GM21515 (cell line): ENCODE results near the gene HMCN1.
A peak's percentile ranks its signal among the peaks of the same experiment; 100 is the strongest.
"Not testable (repeated sequence)": the region's sequence is repeated elsewhere in the genome, so short reads cannot be mapped to it uniquely, and the experiment has no call there.

Experiments
- ATAC-seq: cut with Tn5 transposase; IDR thresholded peaks from one replicate; pipeline ENCODE4 v1.9.1; 2021; ENCODE audit not compliant: unreplicated experiment

The HMCN1 gene

DNA sequence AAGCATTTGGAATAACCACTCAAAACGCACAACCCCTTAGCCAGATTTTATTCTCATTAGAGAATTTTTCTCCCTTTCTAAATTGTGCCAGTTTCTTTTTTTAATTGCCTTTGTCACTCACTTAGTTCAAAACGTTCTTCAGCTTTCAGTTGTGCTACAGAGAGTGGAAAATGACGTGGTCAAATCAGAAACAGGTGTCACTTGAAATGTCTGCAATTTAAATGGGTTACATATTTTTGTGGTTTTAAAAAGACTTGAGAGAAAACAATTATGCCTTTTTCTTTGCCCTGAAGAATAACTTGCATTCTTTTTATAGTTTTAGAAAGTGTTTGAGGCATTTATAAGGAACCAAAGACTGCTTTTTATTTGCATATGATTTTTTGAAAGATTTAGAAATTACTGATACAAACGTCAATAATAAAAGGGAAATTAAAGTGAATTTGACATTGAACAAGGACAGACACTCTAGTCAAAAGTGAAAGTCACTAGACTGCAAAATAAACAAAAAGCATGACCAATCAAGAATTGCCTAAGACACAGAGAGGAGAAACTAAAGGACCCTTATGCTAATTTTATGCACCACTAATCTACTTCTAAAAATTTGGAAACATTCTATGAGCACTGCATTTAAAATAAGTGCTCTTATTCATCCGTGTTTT lies 449.9 kb downstream of the HMCN1 start:
- peak; percentile 54 for ATAC-seq

DNA sequence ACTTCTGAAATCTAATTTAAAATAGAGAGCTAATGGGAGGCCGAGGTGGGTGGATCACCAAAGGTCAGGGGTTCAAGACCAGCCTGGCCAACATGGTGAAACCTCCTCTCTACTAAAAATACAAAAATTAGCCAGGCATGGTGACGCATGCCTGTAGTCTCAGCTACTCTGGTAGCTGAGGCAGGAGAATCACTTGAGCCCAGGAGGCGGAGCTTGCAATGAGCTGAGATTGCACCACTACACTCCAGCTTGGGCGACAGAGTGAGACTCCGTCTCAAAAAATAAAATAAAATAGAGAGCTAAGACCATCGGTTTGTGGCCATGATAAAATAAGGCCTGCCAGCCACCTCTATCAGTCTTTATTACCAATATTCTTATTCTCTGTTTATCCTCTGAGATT lies 452.1 kb downstream of the HMCN1 start:
- ATAC-seq = not testable (repeated sequence)

DNA sequence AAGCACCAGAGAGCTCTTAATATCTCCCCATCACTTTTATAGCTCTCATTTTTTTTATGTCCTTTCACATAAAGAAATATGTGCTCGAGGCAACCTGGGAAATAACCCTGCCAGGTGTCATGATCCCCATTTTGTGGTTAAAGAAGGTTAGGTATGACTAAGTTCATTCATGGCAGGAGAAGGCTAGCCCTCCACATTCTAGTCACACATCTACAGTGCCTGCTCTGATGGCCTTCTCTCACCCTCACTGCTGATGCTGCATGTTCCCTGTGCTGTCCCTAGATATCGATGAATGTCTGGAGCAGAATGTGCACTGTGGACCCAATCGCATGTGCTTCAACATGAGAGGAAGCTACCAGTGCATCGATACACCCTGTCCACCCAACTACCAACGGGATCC lies 453.4 kb downstream of the HMCN1 start:
- no peak for ATAC-seq

DNA sequence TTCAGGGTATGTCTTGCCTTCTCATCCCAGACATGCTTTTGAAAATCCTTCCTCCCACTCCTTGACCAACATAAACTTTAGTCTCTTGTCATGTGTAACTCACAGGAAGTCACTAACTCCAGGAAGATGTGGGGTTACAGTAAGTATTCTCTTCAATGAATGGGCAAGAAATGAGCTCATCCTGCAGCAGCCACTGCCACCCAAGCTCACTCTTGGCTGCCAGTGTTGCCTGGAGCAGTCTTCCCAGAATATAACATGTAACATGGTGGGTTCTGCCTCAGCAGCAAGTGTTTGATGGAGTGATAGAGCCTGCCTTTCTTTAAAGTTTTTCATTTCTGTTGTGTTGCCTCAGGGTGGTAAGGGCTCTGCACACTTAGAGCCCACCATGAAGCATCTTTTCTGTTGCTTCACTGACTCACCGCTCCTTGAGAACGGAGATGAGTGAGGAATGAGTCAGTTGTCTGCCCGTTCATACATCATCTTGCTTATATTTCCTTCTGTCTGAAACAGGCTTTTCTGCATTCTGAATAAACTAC lies 453.9 kb downstream of the HMCN1 start:
- ATAC-seq = no peak

DNA sequence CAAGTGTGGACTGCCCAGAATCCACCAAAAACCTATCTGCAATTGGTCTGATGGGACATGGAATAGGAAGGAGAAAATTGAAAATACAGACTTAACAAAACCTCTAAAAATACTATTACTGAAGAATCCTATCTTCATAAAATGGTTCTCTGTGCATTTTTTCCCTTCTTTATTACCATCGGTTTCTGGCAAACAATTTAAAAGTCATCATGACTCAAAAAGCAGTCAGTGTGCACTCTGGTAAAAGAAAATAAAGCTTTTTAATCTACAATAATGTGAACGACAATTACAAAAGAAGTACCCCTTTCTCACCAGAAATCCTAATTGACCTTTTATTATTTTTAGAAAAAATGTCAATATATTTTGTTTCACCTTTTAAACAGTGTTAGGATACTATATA lies 454.5 kb downstream of the HMCN1 start:
- no peak for ATAC-seq

DNA sequence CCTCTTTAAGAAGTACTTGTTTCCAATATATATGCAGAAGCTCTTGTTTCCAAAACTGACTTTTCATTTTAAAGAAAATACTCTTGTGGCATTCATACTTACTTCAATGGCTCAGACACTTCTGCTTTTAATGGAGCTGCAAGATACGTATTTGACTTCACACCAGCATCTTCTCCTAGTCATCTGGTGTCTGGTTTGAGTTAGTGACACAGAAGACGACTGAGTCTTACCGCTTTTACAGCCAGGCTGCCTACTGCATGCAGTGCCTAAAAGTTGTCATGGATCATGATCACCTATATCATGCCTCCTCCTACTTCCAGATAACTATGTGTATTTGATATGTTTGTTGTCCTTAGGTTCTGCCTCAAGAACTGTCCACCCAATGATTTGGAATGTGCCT lies 455.0 kb downstream of the HMCN1 start:
- no peak for ATAC-seq

DNA sequence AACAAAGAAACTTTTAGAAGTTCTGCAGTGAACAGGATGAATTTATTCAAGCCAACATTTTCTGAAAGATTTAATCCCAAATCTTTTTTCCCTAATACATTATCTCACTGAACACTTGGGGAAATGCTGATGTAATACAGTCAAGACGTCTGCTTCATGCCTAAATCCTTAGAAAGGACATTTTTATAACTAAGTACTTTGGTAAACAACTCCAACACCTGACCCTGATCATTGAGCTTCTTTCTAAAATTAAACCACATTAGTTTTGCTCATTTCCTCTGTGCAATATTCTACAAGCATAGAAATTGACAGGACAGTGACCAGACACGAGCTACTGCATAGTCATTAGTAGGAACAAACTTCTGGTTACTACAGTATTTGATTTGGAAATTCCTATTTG lies 457.3 kb downstream of the HMCN1 start:
- no peak for ATAC-seq

DNA sequence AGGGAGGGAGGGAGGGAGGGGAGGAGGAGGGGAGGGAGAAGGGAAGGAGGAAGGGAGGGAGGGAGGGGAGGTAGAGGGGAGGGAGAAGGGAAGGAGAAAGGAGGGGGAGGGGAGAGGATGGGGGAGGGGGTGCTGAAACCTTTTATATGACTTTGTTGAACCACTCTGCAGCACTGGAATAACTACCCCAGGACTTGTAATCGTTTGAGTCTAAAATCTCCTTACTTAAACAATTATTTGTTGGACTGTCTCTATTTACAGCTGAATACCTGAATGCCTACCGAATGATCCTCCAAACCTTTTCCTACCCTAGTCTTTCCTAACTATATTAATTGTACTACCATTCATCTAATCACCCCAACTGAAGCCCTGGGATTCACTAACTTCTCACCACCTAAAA lies 459.0 kb downstream of the HMCN1 start:
- no peak for ATAC-seq

DNA sequence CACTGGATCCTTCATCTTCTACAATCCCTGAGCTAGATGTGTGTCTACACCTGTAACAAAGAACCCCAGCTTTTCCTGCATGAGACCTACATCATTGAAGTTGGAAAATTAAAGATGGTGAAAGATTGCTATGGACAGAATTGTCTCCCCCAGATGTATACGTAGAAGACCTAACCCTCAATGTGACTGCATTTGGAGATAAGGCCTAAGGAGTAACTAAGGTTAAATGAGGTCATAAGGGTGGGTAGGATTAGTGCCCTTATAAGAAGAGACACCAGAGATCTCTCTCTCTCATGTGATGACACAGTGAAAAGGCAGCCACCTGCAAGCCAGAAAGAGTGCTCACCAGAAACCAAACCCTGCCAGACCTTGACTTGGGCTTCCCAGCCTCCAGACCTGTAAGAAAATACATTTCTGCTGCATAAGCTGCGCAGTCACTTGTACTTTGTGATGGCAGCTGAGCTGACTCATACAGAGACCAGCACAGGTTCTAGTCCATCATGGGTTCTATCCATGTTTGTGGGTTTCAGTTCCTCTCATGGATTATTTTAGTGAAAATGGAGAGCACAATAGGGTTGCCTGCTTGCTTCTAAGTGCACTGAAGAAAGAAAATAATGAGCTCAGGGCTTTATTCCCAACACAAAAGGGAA lies 460.0 kb downstream of the HMCN1 start:
- ATAC-seq = peak; percentile 90

DNA sequence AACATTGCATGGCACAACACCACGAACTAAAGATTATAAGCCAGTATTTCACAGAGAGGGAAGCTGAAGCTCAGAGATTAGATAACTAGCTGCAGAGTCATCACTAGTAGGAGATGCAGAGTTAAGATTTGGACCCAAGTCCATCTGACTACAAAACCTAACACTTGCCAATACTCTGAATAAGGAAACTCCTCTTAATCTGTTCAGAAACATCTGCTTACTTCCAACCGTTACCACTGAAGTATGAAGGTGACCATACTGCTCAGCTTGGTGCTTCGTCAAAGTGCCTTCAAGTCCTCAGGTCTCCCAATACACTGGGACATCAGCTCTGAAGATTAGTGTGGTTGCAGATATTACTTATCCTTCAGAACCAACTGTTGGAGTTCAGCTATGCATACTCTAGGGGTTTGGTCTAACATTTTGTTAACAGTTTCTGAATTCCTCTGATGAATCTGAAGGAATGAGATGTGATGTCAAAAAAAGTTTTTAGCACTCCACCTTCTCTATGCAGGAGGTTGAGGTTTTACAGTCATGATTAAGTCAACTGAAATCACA lies 461.3 kb downstream of the HMCN1 start:
- no peak for ATAC-seq

DNA sequence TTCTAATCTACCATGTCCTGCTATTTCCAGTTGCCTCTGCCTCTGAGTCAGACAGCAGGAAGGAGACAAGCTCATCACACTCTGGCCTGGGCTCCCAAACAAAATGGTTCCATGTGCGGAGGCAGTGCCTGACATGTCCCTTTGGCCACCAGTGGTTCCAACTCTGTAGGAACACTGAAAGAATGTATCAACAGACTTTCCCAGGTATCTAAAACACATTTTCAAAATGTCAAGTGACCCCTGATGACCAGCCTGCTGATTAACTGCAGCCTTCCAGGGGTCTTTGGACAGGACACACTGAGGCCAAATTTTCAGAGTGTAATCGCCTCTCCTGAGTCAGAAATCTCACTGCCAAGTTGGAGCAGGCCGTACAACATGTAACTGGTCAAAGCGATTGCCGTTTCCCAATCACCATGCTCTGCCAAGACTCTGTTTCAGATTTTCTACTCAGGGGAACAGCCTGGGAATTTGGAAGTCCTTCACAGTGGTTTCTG lies 468.1 kb downstream of the HMCN1 start:
- no peak for ATAC-seq

DNA sequence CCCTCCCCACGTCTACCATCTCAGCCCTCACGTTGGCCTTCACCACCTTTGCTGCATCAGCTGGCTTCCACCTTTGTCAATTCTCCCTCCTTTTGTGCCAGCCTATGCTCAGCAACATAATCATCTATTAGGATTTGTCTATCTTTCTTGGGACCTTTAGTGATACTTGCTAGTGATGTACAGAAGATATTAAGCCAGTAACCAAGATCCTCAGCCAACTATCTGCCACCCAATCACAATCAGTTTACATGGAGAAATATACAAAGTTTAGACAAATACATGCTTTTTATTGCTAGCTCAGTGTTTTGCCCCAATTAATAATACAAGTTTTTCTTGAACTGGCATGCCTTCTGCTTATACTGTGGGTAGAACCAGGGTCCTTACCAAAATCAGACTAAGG lies 468.6 kb downstream of the HMCN1 start:
- ATAC-seq = no peak

DNA sequence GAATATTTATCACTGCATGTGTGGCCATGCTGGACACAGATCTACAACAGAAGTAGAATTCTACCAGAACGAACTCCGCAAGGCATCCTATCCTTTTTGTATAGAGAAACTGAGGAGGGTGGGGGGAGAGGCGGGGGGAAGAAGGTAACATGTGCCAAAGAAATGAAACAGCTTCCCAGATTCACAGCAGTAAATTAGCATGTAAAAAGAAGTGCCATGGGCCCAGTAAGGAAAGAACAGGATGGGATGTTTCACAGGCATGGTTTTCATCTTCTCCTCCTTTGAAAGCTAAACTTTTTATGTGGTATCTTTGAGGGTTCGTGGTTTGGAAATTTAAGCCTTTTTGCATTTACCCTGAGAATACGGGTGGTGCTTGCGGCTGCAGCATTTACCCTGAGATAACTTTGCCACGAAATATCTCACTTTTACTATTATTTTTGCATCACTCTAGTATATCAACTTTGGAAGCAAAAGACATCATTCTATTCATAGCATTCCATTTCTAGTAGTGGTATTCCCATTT lies 471.9 kb downstream of the HMCN1 start:
- no peak for ATAC-seq

DNA sequence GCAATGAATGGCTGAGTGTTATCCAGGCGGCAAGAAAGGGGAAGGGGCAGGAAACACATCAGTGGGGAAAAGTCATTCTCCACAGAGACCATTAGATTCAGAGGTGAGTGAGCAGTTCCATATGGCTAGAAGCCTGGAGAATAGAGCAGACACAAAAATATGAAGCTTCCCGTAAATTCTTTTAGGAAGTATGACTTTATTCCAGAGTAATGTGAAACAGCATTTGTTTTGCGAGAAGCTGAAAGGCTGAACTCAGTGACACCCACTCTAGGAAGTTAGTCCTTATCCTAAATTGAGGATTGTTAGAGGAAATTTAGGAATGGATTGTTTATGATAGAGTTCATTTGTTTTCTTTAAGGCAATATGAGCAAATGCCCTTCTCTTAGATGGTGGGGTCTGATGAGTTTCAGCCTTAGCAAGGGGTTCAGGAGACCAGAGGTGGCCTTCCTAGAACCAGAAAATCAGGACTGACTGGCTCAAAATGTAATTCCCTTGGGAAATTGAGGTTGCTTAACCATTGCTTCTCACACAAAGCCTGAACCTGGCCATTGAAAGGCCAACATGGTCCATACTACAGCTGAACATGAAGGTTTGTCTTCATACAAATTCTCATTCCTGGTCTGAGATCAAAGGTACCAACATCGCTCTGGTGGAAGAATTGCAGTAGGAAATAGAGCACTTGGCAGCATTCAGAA lies 473.3 kb downstream of the HMCN1 start:
- ATAC-seq = no peak

DNA sequence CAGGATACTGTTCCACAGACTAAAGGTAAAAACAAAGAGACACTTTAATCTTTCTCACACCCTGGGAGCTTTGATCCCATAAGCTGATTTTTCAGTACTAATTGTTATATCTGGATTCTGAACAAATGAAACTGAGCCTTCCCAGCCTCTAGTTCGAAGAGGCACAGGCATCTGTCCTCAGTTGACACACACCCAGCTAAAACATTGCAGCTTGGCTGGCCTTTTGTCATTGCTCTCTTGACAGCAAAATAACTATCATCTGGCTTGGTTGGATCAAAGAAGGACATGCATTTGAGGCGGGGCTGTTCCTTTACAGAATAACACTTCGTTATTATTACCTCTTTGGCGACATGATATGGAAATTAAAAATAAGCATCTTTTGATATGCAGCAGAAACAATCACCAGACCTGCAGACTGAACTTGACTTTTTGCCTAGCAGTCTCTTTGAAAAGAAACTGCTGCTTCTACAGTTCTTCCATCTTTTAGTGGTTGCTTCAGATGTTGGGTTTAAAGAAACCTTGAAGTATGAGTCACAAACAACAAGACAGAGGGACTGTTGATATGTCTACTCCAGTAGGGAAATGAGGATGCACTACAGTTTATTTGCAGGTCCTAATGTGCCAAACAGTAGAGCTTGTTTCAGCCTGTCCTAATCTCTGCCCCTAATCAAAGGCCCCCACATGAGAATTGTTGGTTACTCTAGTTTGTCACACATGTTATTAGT lies 474.4 kb downstream of the HMCN1 start:
- ATAC-seq = no peak

DNA sequence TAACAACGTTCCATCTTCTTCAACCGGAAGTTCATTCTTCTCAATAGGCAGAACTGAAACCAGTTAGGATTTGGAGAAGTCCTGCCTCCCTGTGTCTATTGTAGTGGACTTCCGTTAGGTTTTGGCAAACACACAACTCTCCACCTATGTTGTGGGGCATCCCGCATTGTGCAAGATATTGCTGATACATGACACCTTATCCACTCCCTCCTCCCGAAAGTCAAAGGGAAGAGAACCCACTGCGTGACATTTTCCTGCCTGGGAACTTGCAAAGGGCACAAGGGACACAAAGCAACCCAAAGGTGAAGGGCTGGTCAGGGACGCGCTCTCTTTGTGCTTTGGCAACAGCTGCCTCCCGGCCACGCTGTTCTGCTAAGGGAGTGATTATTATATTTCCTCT lies 476.1 kb downstream of the HMCN1 start:
- no peak for ATAC-seq

DNA sequence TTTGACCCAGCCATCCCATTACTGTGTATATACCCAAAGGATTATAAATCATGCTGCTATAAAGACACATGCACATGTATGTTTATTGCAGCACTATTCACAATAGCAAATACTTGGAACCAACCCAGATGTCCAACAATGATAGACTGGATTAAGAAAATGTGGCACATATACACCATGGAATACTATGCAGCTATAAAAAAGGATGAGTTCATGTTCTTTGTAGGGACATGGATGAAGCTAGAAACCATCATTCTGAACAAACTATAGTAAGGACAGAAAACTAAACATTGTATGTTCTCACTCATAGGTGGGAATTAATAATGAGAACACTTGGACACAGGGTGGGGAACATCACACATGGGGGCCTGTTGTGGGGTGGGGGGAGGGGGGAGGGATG lies 477.4 kb downstream of the HMCN1 start:
- ATAC-seq = not testable (repeated sequence)

DNA sequence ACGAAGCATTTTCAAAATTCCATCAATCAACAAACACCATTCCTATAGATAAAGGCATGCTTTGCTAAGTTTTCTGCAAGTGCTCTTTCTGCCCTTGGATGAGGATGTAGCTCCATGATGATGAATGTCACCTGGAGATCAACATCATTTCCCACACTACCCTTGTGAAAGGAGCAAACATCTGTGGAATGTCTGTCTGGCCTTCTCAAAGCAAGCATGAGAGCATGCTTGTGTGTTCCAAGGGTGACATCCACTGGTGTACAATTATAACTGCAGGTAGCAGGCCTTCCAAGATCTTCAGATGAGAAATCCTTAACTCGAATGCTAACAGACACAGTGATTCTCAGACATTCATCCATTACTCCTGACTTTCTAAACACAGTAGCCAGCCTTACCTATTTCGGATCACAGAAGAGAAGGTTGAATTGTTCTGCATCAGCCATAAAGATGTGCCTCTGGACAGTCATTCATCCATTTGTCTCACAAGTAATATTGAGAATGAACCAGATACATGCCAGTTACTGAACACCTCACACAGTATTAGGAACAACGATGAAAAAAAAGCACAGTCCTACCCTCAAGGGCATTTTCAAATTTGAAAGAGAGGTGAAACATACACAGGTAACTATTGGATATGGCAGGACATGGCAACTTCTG lies 478.5 kb downstream of the HMCN1 start:
- ATAC-seq = peak; percentile 88

DNA sequence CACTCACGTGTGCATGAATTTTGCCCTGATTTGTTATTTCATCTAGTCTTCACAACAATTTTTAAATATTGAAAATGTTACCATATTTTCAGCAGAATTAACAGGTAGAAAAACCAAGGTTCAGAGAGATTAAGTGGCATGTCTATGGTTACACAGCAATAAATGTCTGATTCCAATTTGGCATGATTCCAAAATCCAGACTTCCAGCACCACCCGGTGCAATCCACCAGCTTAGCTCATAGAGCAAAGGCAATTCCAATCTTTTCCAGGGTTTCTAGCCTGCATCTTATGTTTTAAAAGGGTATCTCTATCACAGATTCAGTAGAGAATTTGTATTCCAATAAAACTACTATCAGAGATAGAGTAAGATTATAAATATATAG lies 479.0 kb downstream of the HMCN1 start:
- ATAC-seq = no peak

DNA sequence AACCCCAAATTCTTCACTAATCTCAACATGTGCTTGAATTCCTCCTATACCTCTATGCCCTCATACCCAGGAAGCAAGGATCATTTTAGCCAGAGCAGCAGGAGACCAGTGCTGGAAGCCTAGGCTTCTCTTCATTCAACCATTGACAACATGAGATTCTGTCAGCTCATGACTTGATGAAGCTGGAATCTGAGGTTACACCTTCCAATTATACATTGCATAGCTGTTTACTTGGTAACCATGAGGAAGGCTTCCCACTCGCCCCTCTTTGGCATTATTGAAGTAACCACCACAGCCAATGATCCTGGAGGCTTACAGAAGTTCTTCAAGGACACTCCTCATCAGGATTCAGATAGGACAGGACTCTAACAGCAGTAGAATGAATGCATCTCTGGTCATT lies 480.6 kb downstream of the HMCN1 start:
- no peak for ATAC-seq
